Fibroblast of lung (primary cell): ENCODE data around the gene KCNIP3.

Experiments used
- CTCF ChIP-seq, 2 donors: IDR thresholded peaks in 1 of 2; conservative IDR thresholded peaks in 1 of 2; 1 replicate in 1 of 2; 2 replicates in 1 of 2; pipeline ENCODE4 v1.5.1; 2011 to 2012; ENCODE audit warnings: low read length in 2 of 2, control low read depth in 1 of 2, inconsistent platforms in 1 of 2, low read depth in 1 of 2, mild to moderate bottlenecking in 1 of 2
- EZH2 ChIP-seq: IDR thresholded peaks from 2 replicates; pipeline ENCODE4 v1.5.1; 2012; ENCODE audit warnings: low read length, control low read depth, mild to moderate bottlenecking; ENCODE audit errors: missing control alignments

GRCh38 chr2:95353055-95353575 is 56.0 kb downstream of the KCNIP3 start:
- no peak for TF ChIP-seq CTCF (conservative IDR thresholded peaks at IDR 0.05 in 1 of 2, IDR thresholded peaks at IDR 0.05 in 1 of 2; ENCODE audit: low read depth in 1 of 2, low read length in 2 of 2)
- TF ChIP-seq EZH2: no peak
